HG03135 (cell line): ENCODE data around the gene PGM1.

ENCODE experiments used
- ATAC-seq: cut with Tn5 transposase; IDR thresholded peaks from one replicate; pipeline ENCODE4 v1.9.1; 2021; ENCODE audit warnings: mild to moderate bottlenecking, moderate library complexity; ENCODE audit not compliant: unreplicated experiment

Gene PGM1

DNA sequence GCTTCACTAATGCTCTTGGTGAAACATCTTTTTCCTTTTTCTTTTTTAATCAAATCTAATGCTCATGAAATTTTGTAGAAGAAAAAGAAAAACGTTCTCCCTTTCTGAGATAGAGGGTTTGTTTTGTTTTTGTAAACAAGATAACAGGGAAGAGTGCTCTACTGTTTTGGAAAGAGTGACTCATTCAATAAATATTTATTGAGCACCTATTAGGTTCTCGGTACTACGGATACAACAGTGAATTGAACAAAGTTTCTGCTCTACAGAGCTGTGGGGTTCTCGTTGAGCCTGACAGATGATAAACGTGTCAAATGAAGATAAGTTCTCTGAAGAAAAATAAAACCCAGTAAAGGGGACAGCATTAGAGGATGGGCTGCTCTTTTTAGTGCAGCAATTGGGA is 7.0 kb downstream of the PGM1 start:
- ATAC-seq: no peak

DNA sequence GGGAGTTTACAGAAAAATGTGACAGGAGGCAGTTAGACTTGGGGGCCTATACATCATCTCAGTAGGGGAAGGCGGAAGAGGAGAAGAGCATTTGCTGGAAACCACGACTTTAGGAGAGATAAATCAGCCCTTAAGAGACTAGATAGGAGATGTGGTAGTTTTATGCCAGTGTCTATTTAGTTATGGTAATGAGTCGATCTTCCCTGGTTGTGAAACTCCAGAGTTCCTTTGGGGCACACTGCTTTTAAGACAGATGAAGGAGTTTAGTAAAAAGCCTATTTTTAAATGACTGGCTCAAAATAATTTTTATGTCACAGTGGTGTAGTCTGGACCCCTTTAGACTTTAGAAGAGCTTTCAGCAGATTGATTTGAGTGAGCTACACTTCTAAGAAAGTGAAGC is 7.8 kb downstream of the PGM1 start:
- no peak for ATAC-seq

DNA sequence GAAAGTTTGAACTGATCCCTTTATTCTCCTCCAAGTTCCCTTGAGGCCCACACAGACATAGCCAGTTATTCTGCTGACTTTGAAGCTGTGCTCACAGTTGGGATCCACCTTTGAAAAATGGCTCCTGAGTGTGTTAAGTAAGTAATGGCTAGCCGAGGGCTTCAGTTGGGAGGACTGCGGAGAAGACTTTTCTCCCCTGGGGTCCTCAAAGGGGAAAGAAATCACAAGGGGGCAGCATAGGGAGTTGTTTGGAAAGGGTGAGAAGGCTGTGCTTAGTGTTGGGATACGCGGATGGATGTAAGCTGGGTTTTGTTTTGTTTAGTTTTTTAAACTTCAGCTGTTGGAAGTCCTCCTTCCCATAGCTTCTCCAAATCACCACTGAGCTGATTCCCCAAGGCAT is 8.3 kb downstream of the PGM1 start:
- ATAC-seq: no peak

GRCh38 chr1:63601912-63602311 is 8.7 kb downstream of the PGM1 start:
- no peak for ATAC-seq

- ATAC-seq: no peak
Observed at GRCh38 chr1:63602629-63603028, 9.4 kb downstream of the PGM1 start.

DNA sequence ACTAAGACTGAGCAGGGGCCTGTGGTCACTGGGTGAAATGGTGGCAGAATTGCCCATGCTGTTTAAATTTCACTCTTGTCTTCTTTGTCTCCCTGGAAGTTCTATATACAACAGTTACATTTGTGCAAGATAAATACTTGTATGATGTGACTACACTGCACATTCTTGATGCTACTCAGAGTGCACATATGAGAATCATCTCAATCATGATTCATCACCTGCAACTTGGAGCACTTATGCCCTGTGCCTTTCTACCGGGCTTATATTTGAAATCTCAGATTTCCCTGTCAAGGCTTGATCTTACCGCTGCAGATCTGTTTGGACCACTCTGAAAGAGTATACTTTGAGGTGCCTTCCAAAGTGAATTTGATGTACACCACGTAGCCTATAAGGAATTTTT is 10.6 kb downstream of the PGM1 start:
- no peak for ATAC-seq

GRCh38 chr1:63607322-63607721 is 14.1 kb downstream of the PGM1 start:
- ATAC-seq: no peak

DNA sequence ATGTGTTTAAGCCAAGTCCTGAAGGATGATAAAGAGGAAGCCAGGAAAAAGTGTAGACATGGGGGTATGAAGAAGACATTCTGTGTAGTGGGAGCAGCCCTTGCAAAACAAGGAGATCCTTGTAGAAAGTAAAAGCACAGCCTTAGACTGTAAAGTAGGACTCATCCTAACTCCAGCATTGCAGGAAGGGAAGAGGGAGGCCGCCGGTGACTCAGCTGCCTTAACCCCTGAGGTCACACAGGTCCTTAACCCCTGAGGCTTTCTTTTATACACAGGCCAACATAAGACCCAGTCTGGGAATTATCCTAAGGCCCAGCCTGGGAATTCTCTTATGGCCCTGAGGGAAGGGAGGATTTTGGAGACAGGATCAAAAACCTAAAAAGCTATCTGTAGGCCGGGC is 18.0 kb downstream of the PGM1 start:
- no peak for ATAC-seq

DNA sequence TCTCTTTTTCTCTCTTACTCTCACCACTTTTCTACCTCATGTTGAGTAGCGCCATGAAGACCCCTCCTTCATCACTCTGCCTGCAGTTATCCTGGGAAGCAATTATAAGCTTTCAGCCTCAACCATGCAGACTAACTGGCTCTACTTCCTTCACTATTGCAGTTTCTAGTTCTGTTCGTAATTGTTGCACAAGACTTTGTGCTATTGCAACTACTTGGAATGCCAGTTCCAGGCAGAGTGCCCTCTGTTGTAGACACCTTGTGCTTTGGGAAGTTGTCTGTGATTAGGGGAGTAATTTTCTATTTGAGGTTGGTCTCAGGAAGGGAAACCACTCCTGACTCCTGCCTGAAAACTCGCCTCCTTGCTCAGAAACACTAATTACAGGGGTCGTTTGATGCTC is 19.4 kb downstream of the PGM1 start:
- ATAC-seq: no peak

GRCh38 chr1:63612971-63613370 is 19.8 kb downstream of the PGM1 start:
- no peak for ATAC-seq

DNA sequence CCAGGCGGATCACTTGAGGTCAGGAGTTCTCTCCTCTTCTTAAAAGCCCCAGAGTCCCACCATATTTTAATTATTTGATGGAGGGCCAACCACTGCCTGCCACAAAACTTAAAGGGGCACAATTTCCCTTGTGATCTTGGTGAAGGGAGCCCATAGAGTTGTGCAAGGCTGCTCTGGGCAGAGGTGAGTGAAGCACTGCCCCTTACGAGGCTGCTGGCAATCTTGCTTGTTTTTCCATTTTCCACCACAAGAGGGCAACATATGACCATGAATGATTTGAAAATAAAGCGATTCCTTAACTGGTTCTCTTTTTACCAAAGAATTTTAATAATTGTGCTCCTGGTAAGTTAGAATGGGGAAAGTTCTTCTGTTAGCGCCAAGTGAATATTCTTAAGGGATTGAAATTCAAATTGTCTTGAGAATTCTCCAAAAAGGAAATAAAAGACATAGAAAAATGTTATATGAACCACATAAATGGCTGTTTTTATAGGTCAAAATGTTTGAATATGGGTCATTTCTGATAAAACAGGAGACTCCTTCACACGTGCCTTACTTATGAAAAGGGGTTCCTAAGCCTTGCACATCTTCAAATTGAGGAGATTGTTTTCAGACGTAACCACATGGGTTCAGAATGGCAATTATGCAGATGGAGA is 22.7 kb downstream of the PGM1 start:
- ATAC-seq: no peak

DNA sequence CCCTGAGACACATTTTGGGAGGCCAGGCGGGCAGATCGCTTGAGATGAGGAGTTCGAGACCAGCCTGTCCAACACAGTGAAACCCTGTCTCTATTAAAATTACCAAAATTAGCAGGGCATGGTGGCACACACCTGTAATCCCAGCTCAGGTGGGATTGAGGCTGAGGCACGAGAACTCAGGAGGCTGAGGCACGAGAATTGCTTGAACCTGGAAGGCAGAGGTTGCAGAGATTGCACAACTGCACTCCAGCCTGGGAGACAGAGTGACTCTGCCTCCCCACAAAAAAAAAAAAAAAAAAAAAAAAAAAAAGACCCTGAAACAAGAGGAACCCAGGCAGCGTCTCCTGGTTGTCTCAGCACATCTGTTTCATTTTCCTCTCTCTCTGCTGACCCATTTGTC is 24.2 kb downstream of the PGM1 start:
- ATAC-seq: no peak

DNA sequence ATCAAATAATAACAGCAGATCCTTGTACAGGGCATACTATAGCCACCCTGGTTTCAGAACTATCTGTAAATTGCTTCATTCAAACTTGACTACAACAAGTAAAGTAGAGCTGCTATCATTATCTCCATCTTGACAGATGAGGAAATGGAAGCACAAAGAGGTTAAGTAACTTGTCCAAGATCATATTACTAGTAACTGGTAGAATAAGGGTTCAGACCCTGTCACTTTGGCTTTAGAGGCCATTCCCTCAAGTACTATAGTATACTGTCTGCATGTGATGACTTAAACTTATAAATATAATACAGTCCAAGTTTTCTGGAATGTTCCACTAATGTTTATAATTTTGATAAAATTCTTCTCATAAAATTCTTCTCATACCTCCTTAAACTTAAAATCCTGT is 24.8 kb downstream of the PGM1 start:
- ATAC-seq: no peak

DNA sequence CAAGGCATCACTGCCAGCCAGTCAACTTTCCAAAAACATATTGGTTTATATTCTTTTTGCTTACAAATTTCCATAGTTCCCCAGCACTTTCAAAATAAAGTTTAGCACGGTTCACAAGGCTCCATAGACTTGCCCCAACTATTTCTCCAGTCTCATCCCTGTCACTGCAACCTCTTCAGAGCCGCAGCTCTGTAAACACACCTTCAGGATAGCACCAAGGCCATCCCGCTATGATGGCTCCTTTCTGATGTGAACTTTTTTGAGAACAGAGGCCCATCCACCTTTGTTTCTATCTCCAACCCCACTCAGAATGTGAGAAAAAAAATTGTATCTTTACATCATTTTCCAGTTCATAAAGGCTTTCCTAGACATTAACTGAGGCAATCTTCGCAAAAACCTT is 26.3 kb downstream of the PGM1 start:
- no peak for ATAC-seq

DNA sequence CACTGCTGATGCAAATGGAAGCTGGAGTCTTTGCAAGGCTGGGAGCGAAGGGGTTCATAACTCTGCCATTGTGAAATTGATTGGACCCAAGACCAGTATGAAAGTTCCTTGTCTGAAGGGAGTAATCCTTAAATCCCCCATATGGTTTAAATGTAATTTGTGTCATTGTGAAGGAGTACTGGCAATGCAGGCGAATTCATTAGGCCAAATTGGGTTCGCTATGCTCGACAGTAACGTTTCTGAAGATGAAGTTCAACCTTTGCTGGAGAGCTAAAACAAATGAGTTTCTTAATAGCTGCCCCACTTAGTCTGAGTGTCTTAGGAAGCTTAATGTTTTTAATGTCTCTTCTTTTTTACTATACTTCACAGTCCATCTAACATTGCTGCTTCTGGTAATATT is 27.5 kb downstream of the PGM1 start:
- no peak for ATAC-seq

- no peak for ATAC-seq
Observed at GRCh38 chr1:63621075-63621474, 27.9 kb downstream of the PGM1 start.

DNA sequence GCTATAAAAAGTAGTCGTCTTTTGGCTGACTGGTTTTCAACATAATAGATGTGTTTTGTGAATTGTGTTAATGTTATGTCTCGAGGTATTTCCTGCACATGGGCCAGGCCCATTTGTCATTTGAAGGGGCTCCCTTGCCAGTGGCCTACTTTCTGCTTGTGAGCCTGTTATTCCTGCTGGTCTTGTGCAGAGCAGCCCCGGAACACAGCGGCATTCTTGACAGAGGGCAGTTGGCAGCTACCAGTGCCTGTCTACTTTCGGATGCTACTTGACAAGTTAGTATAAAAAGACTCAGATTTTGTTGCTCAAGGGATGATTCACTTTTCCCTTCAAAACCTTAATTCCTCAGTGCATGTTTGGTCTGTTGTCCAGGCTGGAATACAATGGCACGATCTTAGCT is 28.5 kb downstream of the PGM1 start:
- no peak for ATAC-seq

DNA sequence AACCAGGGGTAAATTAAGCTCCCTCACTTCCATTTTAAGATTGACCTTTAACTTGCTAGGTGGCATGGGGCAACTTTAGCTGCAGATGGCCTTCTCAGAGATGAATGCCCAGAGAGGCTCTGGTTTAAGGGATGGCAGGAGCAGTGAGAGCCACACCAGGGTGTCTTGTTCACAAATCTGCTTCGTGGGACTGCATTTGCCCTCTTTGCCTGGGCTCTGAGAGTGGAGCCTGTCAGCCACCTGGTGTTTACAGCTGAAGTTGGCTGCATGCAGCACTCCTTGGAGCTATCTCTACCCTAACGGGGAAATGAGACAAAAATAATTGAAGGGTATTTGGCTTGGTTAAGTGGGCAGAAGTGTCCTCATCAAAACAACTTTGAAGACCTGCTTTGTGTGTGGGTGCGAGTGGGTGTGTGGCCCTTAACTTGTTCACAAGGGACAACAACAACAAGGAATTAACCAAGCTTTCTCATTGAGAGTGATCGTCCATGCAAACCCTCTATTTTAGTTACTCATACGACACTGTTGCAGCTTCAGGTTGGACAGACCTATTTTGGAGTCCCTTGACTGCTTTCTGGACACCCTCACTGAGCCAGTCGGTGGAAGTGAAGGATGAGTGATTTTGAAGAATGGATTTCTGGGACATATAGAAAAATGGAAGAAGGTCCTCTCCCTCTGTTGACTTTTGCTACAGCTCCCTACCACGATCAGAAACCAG is 29.8 kb downstream of the PGM1 start:
- ATAC-seq: no peak

DNA sequence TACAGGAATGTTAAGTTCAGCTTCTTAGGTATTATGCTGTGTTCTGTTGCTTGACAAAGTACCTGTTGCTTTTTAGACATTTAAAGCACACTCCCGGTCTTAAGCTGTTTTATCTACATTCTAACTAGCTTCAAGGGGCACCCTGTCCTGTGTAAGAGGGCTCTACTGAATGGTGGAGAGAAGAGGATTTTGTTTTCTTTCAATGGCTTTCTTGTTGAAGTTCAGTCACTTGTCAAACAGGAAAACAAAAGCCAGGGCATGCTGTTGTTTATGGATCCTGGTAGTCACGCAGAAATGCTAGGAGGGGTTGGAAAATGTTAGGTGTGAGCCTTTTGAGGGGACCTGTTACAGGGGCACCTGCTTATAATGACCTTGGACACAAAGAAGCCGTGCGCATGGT is 30.7 kb downstream of the PGM1 start:
- no peak for ATAC-seq

DNA sequence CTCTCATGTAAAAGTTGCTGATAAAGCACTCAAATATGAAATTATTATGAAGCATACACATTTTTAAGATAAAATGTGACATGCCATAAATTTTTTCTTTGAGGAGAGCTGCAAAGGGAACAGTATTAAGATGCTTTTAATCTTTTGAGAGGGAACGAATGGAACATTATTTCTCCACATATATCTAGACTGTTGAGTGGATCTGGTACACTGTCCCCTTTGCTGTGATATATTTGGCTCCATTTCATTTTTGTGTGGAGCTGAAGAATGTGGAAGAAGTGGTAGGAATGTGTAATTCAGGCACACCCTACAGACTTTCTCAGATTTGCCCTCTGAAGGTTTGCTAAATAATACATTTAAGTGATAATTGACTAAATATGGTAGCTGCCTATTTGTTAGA is 31.7 kb downstream of the PGM1 start:
- ATAC-seq: no peak

GRCh38 chr1:63626222-63626621 is 33.0 kb downstream of the PGM1 start:
- no peak for ATAC-seq

DNA sequence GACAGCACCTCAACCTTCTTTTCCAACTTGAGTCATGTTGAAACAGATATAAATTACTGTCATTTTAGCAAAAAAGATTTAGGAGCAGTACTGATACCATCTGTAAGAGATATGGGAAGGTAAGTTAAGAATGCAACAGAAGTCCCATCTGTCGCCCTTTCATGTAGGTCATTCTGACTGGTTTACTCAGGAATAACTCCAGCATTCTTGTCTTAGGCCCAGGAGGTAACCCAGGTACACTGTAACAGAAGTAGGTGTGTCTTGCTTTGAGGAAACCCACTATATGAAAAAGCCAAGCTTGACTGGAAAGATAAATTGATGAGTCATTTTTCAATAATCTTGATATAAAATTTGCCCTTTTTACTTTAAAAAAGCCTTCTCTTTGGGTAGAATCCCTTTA is 35.4 kb downstream of the PGM1 start:
- ATAC-seq: no peak

GRCh38 chr1:63630238-63630637 is 37.0 kb downstream of the PGM1 start:
- no peak for ATAC-seq
